ENCODE data around the gene OSBPL9.

The OSBPL9 gene, protein sequence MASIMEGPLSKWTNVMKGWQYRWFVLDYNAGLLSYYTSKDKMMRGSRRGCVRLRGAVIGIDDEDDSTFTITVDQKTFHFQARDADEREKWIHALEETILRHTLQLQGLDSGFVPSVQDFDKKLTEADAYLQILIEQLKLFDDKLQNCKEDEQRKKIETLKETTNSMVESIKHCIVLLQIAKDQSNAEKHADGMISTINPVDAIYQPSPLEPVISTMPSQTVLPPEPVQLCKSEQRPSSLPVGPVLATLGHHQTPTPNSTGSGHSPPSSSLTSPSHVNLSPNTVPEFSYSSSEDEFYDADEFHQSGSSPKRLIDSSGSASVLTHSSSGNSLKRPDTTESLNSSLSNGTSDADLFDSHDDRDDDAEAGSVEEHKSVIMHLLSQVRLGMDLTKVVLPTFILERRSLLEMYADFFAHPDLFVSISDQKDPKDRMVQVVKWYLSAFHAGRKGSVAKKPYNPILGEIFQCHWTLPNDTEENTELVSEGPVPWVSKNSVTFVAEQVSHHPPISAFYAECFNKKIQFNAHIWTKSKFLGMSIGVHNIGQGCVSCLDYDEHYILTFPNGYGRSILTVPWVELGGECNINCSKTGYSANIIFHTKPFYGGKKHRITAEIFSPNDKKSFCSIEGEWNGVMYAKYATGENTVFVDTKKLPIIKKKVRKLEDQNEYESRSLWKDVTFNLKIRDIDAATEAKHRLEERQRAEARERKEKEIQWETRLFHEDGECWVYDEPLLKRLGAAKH

DNA sequence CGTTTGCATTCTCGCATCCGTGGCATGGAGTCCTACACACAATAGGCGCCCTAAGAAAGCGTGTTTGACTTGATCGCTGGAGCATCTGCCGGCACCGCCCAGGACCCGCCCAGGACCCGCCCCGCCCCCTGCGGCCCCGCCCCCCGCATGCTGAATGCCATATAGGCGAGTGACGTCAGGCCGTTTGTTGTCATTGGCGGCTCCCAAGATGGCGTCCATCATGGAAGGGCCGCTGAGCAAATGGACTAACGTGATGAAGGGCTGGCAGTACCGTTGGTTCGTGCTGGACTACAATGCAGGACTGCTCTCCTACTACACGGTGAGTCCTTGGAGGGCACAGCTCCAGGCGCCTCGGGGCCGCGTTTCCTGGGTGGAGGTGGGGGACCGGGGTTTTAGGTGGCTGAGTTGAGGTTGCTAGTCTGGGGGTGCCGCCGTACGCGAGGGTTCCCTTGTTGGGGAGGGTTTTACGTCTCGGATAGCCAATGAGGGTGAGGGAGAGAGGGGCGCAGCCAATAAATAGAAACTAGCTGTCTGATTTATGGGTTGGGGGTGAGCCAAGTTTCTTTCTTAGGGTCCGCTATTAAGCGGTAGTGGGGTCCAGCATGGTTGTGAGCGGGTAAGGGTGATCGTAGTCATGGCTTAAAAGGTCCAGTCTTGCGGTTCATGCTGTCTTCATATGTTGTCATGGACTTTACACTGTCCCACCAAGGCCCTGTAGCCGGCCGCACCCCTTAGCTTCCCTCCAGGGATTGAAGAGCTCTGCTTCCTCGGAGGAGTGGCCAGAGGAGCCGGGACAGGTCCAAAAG lies at the start of gene OSBPL9:
TSS of gene OSBPL9 (plus strand) at position 190 of the 806 bp plus-strand sequence. CDS start at position 209, 19 bp downstream.
- DNase-seq = peak; percentile 98

DNA sequence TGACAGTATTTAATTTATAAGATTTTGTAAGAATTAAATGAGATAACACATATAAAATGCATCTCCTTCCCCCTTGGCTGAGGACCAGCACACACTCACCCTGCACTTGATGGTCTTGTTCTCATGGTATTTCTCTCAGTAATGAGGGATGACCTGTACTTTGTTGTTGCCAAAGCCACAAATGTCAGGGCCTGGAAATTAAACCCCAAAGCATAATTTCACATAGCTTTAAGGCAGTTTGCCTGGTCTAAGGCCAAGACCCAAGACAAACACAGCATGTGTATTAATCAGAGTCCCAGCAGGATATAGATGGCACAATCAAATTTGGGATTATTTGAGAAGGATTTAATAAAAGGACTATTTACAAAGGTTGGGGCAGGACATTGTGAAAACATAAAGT lies 49.2 kb upstream of the OSBPL9 start:
- no peak for DNase-seq

DNA sequence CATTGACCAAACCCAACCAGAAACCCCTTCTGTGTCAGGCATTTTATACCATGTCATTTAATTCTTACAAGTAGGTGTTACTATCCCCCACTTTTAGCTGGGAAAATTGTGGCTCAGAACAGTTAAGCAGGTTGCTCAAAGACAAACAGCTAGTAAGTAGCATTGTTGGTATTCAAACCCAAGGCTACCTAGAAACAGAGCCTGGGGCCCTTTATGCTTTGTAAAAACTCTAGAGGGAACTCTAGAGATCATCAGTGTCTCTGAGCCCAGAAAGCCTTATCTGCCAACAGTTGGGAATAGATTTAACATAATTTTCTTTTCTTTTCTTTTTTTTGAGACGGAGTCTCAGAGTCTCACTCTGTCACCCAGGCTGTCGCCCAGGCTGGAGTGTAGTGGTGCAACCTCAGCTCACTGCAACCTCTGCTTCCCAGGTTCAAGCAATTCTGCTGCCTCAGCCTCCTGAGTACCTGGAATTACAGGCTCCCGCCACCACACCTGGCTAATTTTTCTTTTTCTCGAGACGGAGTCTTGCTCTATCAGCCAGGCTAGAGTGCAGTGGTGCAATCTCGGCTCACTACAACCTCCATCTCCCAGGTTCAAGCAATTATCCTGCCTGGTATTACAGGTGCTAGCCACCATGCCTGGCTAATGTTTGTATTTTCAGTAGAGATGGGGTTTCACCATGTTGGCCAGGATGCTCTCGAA lies 48.5 kb upstream of the OSBPL9 start:
- DNase-seq = no peak

DNA sequence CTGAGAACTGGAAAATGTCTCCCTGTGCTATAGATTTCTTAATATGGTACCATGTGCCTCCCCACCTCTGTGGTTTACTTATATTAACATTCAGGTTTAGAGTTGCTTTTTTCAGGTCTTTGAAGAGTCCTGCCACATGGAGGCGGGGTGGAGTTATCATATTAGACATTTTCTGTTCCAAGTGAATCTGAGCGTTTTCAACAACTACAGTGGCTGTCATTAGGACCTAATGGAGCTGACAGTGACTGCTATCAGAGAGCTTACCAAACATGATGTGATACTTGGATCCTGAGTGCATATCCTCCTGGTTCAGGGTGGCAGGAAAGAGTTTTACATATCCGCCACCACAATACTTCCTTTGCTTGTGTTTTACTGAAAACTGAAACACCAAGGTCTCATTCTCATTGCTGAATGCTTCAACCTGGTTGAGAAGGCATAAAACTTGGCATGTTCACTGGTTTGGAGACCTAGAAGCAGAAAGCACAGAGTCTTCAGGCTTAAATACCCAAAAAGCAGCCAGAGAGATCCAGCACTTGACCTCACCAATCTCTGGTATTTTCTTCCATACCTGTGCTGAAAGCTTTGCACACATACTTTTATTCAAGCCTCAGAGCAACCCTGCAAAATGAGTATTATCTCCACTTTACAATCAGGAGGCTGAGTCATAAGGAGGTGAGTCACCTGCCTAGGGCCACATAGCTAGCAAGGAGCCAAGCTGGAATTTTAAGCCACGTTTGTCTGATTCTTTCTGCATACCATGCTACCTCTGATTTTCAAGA lies 47.4 kb upstream of the OSBPL9 start:
- no peak for DNase-seq

DNA sequence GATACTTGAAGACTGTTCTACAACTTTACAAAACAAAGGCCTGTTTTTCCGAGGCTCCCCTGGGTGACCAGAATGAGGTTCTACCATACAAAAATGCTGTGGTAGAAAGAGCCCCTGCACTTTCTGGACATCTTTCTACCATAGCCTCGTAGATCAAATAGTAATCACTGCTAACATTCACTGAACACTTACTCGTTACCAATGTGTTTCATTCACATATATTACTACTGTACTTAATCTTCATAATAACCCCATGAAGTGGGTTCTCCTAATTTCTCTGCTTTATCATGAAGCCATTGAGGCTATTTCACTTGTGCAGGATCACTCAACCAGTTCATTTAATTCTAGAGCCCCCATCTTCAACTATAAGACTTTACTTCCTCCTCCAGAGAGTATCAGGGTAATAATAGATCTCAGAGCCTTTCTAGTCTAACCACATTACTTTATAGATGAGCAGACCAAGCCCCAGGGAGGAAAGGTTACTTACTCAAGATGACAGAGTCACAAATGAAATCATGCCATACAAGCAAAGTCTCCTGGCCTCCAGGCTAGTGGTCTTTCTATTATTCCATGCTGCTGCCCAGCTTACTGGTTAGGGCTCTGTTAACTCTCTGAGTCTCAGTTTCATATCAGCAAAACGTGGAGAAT lies 46.7 kb upstream of the OSBPL9 start:
- DNase-seq = no peak

DNA sequence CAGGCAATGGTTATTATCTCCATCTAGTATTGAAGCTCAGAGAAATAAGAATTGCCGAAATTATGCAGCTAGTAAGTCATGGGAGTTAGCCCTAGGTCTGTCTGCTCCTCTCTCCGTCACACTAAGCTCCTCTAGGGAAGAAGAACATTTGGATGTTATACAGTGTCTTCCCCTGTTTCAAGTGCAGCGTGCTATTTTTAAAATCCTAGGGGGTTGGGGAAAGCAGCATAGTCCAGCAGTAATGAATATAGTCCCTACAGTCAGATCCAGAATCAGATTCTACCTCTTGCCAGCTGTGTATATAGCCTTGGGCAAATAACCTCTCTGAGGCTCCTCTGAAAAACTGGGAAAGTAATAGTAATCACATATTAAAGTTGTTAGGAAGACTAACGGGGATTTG lies 44.5 kb upstream of the OSBPL9 start:
- no peak for DNase-seq

DNA sequence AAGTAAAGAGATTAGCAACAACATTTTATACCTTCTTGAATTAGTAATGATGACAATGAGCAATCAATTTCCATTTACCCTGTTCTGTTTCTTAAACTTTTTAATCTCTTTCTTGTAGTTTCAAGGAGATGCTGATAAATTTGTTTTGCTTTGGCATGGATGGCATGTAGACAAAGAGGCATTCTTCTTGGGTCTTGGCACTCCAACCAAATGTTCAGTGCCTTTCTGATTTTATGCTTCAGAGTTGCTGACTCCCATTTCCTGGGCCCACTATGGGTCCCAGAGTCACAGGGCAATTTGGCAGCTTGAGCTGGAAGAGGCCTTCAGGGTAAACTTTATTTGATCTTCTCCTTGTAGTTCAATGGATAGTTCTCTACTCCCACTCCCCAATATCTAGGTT lies 42.1 kb upstream of the OSBPL9 start:
- no peak for DNase-seq

DNA sequence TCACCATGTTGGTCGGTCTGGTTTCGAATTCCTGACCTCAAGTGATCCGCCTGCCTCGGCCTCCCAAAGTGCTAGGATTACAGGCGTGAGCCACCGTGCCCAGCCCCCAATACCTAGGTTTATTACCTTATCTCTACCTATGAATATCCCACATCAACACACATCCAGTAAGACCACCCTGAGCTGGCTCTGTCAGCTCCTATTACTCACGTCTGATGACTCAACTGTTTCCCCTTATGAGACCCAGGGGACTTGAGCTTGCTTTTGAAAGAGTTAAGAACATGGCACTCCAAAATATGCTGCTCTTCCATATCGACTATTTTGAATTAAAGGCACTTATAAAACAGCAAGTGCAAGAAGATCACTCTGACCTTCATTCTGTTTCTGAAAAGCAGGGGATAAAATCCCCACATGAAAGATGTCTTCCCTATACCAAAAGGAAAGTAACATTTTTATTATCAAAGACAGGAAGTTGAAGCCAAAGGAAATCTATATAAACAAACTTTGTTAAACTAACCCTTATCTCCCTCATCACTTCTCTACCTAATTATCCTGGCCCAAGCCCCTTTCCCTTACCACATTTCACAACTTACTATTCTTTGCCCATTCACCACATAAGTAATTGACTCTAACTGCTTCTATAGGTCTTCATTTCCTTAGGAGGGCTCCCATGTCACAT lies 41.3 kb upstream of the OSBPL9 start:
- no peak for DNase-seq

DNA sequence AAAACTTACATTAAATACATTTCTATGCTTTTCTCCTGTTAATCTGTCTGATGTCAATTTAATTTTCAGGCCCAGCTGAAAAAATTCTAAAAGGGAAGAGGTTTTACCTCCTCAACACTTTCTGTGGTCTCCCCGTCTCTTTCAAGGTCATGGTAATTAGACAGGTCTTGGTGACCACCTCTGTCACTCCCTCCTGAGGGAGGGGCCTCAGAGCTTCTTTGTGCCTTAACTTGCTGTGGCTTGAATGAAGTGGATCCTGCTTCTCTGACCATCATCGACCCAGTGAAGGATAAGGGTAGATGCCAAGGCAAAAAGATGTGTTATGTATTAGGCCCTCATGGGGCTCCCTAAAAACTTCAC lies 40.8 kb upstream of the OSBPL9 start:
- DNase-seq = no peak

DNA sequence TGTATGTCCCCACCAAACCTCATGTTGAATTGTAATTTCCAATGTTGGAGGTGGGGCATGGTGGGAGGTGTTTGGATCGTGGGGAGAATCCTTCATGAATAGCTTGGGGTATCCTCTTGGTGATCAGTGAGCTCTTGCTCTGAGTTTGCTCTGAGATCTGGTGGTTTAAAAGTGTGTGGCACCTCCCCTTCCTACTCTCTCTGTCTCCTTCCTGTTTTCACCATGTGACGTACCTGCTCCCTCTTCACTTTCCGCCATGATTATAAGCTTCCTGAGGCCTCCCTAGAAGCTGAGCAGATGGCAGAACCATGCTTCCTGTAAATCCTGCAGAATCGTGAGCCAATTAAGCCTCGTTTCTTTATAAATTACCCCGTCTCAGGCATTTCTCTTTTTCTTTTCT lies 40.0 kb upstream of the OSBPL9 start:
- DNase-seq = no peak

DNA sequence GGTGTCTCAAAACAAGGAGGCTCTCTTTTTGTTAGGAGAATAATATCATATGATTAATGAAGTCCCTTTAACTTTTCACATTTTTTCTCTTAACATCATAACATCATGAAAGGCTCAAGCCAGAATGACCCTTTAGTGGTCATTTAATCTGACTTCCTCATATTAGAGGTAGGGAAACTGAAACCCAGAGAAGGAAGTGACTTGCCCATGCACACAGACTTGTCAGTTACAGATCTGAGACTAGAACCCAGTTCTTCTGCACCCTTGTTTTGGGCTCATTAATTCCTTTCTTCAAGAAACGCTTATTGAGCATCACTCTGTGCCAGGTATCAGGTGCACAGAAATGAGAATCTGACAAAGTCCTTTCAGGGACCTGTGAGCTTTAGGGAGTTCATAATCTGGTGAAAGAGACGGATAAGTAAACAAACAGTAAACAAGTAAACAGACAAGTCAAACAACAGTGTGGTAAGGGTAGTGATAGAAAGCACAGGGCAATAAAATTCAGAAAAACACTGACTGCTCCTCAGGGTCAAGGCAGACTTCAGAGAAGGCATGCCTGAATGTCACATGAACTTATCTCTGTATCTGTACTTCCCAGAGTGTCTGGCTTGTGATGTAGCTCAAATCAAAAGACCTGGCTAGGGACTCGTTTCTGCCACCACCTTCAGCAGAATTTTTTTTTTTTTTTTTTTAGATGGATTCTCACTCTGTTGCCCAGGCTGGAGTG lies 38.3 kb upstream of the OSBPL9 start:
- no peak for DNase-seq

DNA sequence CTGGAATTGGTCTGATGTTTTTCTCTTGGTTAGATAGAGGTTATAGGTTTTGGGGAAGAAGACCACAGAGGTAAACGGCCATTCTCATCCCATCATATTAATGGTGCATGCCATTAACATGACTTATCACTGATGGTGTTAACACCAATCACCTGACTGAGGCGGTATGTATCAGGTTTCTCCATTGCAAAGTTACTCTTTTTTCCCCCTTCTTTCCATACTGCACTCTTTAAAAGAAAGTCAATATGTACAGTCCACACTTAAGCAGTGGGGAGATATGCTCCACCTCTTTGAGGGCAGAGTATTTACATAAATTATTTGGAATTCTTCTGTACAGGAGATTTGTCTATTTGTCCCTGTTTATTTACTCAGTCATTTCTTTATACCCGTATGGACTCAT lies 35.7 kb upstream of the OSBPL9 start:
- DNase-seq = no peak

DNA sequence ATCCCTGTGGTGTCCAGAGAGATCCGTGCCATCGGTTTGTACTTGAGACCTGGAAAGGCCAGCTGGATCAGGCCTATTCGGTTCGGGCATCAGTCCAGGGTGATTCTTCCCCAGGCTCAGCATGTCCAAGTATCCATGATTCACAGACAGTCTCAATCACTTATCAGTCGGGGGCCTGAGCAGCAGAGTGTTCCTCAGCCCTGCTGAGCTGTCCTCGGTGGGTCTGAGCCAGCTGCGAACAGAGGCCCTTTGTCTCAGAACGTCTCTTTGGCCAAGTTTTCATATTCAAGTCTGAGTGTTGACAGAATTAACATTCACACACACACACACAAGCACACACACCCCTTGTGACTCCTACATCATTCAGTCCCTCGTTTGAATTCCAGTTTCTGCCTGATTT lies 33.4 kb upstream of the OSBPL9 start:
- DNase-seq = no peak

DNA sequence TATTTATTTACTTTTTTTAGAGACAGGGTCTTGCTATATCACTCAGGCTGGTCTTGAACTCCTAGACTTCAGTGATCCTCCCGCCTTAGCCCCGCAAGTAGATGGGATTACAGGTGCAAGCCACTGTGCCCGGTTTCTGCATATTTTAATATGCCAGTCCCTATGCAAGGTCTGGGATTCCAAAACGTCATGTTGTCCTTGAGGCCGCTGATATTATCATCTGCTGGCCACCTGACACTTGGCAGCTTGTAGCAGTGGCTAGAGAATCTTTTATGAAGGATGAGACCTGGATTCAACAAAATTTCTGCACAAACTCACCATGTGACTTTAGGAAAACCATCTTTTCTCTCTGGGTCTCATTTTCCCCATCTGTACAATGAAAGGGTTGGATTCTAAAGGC lies 32.9 kb upstream of the OSBPL9 start:
- DNase-seq = no peak

DNA sequence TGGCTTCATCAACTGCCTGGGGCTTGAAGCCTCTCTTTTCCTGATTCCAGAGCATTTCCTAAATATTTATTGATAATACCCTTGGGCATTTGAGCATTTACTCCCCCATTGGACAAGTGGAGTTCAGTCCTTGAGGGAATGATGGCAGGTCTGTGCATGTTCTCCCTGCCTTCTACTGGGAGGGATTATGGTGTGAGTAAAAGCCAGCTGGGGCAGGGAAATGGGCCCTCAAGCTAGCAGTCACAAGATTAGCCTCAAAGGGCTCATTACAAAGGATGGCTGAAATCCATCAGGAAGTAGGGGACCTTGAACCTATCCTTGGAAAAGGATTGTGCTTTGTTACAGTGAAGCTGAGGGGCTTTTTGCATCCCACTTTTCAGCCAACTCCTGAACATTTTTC lies 24.2 kb upstream of the OSBPL9 start:
- DNase-seq = no peak

DNA sequence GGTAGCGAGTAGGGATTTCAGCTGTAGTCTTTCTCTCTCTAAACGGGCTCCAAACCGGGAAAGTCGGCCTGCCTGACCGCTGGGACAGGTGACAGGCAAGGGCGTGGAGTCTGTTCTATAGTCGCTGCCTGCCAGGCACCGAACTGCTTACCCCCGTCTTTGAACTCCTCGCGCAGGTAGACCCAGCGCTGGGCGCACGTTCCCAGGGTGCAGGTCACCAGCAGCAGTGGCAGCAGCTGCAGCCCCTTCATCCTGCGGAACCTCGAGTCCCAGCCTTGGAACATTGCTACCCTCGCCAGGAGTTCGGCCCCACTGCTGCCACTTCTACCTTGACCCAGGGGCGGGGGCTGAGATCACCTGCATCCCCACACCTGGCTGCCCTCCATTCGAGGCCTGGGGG lies 22.2 kb upstream of the OSBPL9 start:
- no peak for DNase-seq

DNA sequence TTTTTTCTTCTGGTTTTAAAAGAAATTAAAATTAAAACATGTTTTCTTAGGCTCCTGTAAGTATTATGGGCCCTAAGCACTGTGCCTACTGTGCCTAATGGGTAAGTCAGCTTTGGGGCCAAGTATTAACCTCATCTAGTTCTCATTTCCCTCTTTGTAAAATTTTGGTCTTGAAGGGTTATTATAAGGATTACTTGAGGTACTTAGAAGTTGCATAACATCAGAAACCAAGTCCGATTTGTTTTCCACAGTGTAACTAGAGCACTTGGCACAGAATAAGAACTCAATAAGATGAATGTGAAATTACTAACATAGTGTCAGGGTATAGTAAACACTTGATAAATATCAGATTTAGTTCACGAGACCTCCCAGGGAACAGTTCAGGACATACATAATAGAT lies 16.4 kb upstream of the OSBPL9 start:
- no peak for DNase-seq

DNA sequence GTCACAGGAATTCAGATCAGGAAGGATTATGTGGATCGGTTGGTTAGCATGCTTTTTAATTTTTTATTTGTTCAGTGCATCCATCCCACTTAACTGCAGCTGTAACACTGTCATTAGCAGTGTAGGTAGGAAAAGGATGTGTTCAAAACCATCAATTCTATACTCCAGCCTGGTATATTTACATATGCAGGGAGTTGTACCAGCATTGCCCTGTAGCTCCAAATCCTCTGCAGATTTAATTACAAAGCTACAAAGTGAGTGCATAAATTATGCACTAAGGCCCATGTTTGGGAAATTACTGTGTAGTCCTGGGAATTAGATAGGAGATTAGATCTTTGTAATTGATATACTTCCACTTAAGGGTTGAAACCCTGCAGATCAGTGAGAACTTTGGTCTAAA lies 15.9 kb upstream of the OSBPL9 start:
- no peak for DNase-seq

DNA sequence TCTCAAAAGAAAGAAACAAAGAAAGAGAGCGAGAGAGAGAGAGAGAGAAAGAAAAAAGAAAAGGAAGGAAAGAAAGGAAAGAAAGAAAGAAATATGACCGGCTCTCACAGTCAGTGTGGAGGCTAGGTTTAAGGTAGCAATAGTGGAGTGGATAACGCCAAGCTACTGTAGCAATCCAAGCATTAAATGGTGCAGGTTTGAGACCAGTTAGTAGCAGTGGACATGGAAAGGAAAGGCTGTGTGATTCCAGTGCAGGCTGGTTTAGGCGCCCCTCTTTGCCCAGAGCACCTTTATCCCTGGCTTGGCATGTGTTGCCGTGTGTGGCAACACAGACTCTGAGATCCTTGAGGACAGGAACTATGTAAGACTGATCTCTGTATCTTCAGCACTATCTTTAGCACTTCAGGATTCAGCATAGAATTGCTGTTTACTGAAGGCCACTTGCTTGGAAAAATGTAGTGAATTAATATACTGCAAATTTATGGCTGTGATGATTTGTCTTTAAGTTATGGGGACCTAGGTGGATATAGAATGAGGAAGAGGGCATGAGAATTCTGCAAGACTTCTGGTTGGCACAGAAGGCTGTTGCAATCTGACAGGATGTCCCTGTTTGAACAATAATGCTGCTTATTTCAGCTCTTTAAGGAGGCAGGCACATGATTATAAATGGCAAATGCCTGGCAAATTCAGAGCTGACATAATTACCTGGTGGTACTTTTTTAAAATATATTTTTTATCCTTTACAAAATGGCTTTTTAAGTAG lies 10.8 kb upstream of the OSBPL9 start:
- DNase-seq = no peak

DNA sequence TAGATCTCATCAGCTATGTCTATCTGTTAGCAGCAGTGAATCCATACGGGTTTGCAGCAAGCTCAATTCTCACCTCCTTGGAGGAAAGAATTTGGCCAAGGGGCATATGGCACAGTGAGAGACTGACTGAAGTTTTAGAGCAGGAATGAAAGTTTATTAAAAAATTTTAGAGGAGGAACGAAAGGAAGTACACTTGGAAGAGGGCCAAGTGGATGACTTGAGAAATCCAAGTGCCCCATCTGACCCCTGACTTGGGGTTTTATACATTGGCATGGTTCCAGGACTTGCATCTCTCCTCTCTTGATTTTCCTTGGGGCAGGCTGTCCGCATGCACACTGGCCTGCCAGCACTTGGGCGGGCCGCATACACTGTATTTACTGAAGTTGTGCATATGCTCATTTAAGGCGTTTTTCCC lies 9.2 kb upstream of the OSBPL9 start:
- no peak for DNase-seq
